ENCODE data around the gene RNPS1. TPM values are rescaled to one million over a fixed set of nuclear protein-coding genes. Genes with fewer than 3 reads are reported as not detected.

The RNPS1 gene
- total and polyA plus RNA-seq, 12 donors = 61.7 to 136 (median 118) TPM

GRCh38 chr16:2235234-2235651 is 32.7 kb downstream of the RNPS1 start:
- no peak for ATAC-seq
- intact Hi-C loops (cut with DNase I) = no loop called here
- H3K4me1 ChIP-seq = peaks cover 13 to 29% (median 23%) of the 10 kb centered on the region in 9 donors
- no peaks in the 10 kb centered on the region for H3K9me3 ChIP-seq
- H3K4me3 ChIP-seq = no peak overlapping the region
- H3K27me3 ChIP-seq = peaks cover 0 to 30% (median 8%) of the 10 kb centered on the region in 7 donors
- no peak overlapping the region for H3K27ac ChIP-seq
- TF ChIP-seq CTCF (IDR thresholded peaks at IDR 0.05) = no peak
- H3K36me3 ChIP-seq = peaks cover 13 to 70% (median 37%) of the 10 kb centered on the region in 9 donors
- WGBS, 2 donors = 91 to 97% methylated on average over 23 to 28 of the region's 28 CpGs
- no peak for DNase-seq

GRCh38 chr16:2234813-2235170 is 33.1 kb downstream of the RNPS1 start:
- intact Hi-C loops (cut with DNase I) = no loop called here
- H3K4me1 ChIP-seq = peaks cover 13 to 29% (median 23%) of the 10 kb centered on the region in 9 donors
- H3K27me3 ChIP-seq = peaks cover 0 to 30% (median 8%) of the 10 kb centered on the region in 7 donors
- WGBS, 2 donors = 92 to 95% methylated on average over 18 of the region's 18 CpGs
- peaks cover 15 to 69% (median 37%) of the 10 kb centered on the region in 9 donors for H3K36me3 ChIP-seq
- no peak for TF ChIP-seq CTCF (IDR thresholded peaks at IDR 0.05)
- H3K27ac ChIP-seq = no peak overlapping the region
- H3K9me3 ChIP-seq = no peaks in the 10 kb centered on the region
- no peak overlapping the region for H3K4me3 ChIP-seq
- ATAC-seq (no peak), DNase-seq (no peak)

GRCh38 chr16:2233872-2234812 is 33.8 kb downstream of the RNPS1 start:
- 96% methylated on average over 51 of the region's 51 CpGs for WGBS, 2 donors
- H3K4me3 ChIP-seq = no peak overlapping the region
- H3K36me3 ChIP-seq = peaks cover 18 to 69% (median 43%) of the 10 kb centered on the region in 9 donors
- ATAC-seq = no peak
- peaks cover 13 to 29% (median 23%) of the 10 kb centered on the region in 9 donors for H3K4me1 ChIP-seq
- H3K9me3 ChIP-seq = no peaks in the 10 kb centered on the region
- DNase-seq = no peak
- intact Hi-C loops (cut with DNase I) = no loop called here
- no peak overlapping the region for H3K27ac ChIP-seq
- H3K27me3 ChIP-seq = peaks cover 0 to 30% (median 8%) of the 10 kb centered on the region in 7 donors
- TF ChIP-seq CTCF (IDR thresholded peaks at IDR 0.05) = no peak

- Histone ChIP-seq H3K27me3 (peaks cover 0 to 30% (median 8%) of the 10 kb centered on the region in 7 donors), H3K4me3 (no peak overlapping the region), H3K27ac (no peak overlapping the region), H3K4me1 (peaks cover 13 to 25% (median 23%) of the 10 kb centered on the region in 9 donors), H3K9me3 (no peaks in the 10 kb centered on the region), H3K36me3 (peaks cover 18 to 77% (median 52%) of the 10 kb centered on the region in 9 donors)
- DNase-seq = no peak
- WGBS, 2 donors = 93 to 96% methylated on average over 28 of the region's 28 CpGs
- intact Hi-C loops (cut with DNase I) = no loop called here
- no peak for ATAC-seq
- TF ChIP-seq CTCF (IDR thresholded peaks at IDR 0.05) = no peak
These were observed 34.7 kb downstream of the RNPS1 start for GRCh38 chr16:2233046-2233775.

Data from heart right ventricle (tissue), 16 donors.